Duodenal mucosa (tissue), 2 donors: Measurements from ENCODE around the gene REEP1.
"Not testable (repeated sequence)": the region's sequence is repeated elsewhere in the genome, so short reads cannot be mapped to it uniquely, and the experiment has no call there.

ENCODE experiments used
- H3K27ac ChIP-seq: one replicate; pipeline ENCODE4 v1.7.0; 2013; ENCODE audit warnings: low read depth, low read length
- H3K27me3 ChIP-seq, 2 donors: one replicate each; pipeline ENCODE4 v1.7.0; 2013; ENCODE audit warnings: low read length in 2 of 2, control low read depth in 1 of 2; ENCODE audit not compliant: insufficient read depth in 2 of 2, control insufficient read depth in 1 of 2
- H3K36me3 ChIP-seq, 2 donors: one replicate each; pipeline ENCODE4 v1.7.0; 2013; ENCODE audit warnings: low read length in 2 of 2, control low read depth in 1 of 2; ENCODE audit not compliant: insufficient read depth in 2 of 2, control insufficient read depth in 1 of 2
- H3K4me1 ChIP-seq, 2 donors: one replicate each; pipeline ENCODE4 v1.7.0; 2013; ENCODE audit warnings: low read length in 2 of 2, control low read depth in 1 of 2; ENCODE audit not compliant: insufficient read depth in 2 of 2, control insufficient read depth in 1 of 2
- H3K4me3 ChIP-seq, 2 donors: one replicate each; pipeline ENCODE4 v1.7.0; 2013; ENCODE audit warnings: low read length in 2 of 2, low read depth in 1 of 2
- H3K9ac ChIP-seq, 2 donors: one replicate each; pipeline ENCODE4 v1.7.0; 2013; ENCODE audit warnings: low read length in 2 of 2, low read depth in 1 of 2
- H3K9me3 ChIP-seq, 2 donors: one replicate each; pipeline ENCODE4 v1.7.0; 2013; ENCODE audit warnings: low read length in 2 of 2, control low read depth in 1 of 2; ENCODE audit not compliant: control insufficient read depth in 1 of 2

REEP1 gene

DNA sequence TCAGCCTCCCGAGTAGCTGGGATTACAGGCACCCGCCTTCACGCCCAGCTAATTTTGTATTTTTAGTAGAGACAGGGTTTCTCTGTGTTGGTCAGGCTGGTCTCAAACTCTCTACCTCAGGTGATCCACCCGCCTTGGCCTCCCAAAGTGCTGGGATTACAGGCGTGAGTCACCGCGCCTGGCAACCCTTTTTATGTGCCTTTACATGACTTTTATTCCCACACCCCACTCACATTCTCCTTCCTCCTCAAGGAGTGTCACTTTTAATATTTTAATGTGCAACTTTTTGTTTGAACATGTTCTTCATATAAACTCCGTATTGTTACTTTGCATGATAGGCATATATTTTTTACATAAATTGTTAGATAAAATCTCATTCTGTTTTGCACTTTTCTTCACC is 108.9 kb downstream of the REEP1 start:
- H3K4me1 ChIP-seq, H3K27ac ChIP-seq, H3K36me3 ChIP-seq, H3K9me3 ChIP-seq, H3K9ac ChIP-seq, H3K4me3 ChIP-seq, H3K27me3 ChIP-seq: not testable (repeated sequence)

GRCh38 chr2:86227685-86228084 is 109.7 kb downstream of the REEP1 start:
- H3K27me3 ChIP-seq: no peaks in the 10 kb centered on the region
- no peak overlapping the region for H3K4me3 ChIP-seq
- no peaks in the 10 kb centered on the region for H3K9me3 ChIP-seq
- H3K4me1 ChIP-seq: peaks cover 0 to 6% of the 10 kb centered on the region in 2 donors
- no peaks in the 10 kb centered on the region for H3K36me3 ChIP-seq
- H3K27ac ChIP-seq: no peak overlapping the region
- H3K9ac ChIP-seq: no peak overlapping the region

DNA sequence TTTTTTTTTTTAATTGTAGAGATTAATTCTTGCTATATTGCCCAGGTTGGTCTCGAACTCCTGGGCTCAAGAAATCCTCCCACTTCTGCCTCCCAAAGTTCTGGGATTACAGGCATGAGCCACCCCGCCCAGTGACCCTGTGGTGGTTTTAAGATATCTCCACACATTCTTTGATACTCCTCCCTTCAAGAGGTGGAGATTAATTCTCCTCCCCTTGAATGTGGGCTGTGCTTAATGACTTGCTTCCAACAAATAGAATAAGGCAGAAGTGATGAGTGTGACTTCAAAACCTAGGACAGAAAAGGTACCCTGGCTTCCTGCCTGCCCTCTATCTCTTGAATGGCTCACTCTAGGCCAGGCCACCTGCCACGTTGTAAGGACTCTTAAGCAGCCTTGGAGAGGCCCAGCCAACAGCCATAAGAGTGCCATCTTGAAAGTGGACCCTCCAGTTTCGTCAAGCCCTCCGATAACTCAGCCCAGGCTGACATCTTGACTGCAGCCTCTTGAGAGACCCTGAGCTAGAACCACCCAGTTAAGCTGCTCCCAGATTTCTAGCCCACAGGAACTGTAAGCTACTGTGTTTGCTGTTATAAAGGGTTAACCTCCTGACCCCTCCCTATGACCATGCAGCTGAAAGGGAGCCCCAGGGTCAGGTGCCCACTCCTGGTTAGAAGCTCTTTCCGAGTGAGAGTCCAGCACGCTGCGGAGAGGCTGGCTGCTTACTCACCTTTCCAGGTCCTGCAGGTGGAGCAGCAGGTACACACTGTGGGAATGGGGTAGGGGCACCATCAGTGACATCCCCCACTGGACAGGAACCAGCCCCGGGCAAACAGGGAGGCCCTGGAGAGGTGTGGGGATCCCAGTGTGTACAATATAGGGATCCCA is 110.5 kb downstream of the REEP1 start:
- no peaks in the 10 kb centered on the region for H3K27me3 ChIP-seq
- no peak overlapping the region for H3K27ac ChIP-seq
- H3K4me1 ChIP-seq: peaks cover 0 to 9% of the 10 kb centered on the region in 2 donors
- no peaks in the 10 kb centered on the region for H3K36me3 ChIP-seq
- H3K4me3 ChIP-seq: no peak overlapping the region
- no peaks in the 10 kb centered on the region for H3K9me3 ChIP-seq
- H3K9ac ChIP-seq: no peak overlapping the region

DNA sequence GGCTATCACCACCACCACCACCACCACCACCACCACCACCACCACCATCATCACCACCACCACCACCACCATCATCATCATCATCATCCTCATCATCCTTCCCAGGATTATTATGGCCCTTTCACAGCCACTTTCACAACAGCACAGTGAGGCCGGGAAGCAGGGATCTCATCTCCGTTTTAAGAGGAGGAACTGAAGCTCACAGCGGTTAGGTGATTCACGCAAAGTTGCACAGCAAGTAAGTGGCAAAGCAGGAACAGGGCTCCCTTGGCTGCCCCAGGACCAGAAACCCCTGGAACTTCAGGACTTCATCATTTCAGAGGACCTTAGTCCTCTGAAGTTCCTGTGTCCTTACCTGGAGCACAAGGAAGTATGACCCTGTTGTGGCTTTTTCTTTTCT is 111.4 kb downstream of the REEP1 start:
- H3K9ac ChIP-seq: no peak overlapping the region
- no peak overlapping the region for H3K27ac ChIP-seq
- H3K4me3 ChIP-seq: no peak overlapping the region
- H3K27me3 ChIP-seq: no peaks in the 10 kb centered on the region
- H3K4me1 ChIP-seq: peaks cover 0 to 9% of the 10 kb centered on the region in 2 donors
- no peaks in the 10 kb centered on the region for H3K9me3 ChIP-seq
- H3K36me3 ChIP-seq: no peaks in the 10 kb centered on the region

DNA sequence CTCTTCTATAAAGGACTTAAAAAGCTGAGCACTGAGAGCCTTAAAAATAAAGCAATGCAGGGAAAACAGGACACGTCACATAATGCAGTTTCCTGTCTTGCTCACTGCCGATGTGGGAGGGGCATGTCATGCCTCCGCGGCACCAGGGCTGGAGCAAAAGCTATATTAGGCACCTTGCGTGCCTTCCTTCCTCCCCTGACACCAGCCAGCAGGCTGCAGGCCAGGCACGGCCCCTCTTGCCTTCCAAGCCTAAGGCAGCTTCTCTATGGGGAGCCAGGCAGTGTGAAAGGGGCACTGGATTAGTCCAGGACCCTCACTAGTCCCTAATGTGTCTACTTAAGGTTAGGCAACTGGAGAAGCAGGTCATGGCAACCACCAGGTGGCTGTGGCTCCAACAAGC is 111.8 kb downstream of the REEP1 start:
- Histone ChIP-seq H3K9ac (no peak overlapping the region), H3K27me3 (no peaks in the 10 kb centered on the region), H3K27ac (no peak overlapping the region), H3K9me3 (no peaks in the 10 kb centered on the region), H3K36me3 (no peaks in the 10 kb centered on the region), H3K4me1 (peaks cover 0 to 9% of the 10 kb centered on the region in 2 donors), H3K4me3 (no peak overlapping the region)

DNA sequence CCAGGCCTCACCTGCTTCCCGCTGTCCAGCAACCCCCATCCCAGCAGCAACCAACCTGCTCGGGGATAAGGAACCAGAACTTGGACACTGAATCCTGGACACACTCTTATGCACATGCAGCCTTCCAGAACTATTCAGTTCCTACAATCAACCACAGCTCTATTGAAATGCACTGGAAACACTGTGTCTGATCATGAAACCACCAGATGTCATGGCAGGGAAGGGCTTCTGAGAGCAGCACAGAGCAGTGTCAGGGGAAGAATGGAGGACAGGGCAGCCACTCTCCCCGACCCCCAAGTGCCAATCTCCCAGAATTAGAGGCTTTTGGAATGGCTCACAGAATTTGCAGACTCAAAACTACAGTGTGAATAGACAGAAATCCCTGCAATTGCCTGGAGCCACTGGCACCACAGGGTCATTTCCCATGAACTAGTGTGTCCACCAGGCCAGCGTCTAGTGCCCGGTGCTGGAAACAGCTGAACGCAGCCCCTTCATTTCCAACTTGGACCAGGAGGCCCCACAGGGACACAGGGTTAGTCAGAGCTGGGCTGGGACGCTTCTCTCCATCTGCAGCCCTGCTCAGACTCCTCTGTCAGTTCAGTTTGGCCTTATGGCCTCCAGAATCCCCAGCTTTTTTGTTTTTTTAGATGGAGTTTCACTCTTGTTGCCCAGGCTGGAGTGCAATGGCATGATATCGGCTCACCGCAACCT is 112.6 kb downstream of the REEP1 start:
- H3K9me3 ChIP-seq: no peaks in the 10 kb centered on the region
- no peak overlapping the region for H3K27ac ChIP-seq
- no peak overlapping the region for H3K4me3 ChIP-seq
- no peaks in the 10 kb centered on the region for H3K27me3 ChIP-seq
- H3K9ac ChIP-seq: no peak overlapping the region
- H3K4me1 ChIP-seq: peaks cover 0 to 9% of the 10 kb centered on the region in 2 donors
- H3K36me3 ChIP-seq: no peaks in the 10 kb centered on the region

DNA sequence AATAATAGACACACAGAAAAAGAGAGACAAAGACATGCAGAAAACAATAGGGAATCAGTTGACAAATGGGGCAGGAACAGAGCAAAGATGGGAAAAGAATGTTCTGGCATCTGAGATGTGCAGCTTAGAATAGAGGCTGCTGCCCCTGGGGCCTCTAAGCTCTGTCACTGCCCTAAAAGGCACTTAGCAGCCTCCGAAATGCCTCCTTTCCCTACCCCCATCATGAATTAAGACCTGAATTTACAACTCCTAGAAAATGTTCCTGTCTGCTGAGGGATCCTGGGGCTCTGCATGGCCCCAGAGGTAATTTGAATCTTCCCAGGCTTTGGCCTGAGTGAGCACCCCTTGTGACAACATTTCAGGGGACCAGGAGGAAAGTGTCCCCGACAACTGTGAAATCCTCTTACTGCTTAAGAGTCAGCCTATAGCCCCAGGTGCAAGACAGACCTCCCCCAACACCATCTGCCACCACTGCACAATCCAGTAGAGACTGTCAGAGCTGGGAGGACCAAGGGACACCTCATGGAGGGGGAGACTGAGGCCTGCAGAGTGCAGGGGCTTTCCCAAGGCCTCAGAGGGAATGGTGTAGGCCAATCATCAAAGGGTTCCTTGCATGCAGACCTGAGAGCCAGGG is 113.4 kb downstream of the REEP1 start:
- no peaks in the 10 kb centered on the region for H3K36me3 ChIP-seq
- H3K9me3 ChIP-seq: no peaks in the 10 kb centered on the region
- no peak overlapping the region for H3K27ac ChIP-seq
- H3K9ac ChIP-seq: no peak overlapping the region
- H3K4me3 ChIP-seq: no peak overlapping the region
- H3K4me1 ChIP-seq: peaks cover 0 to 9% of the 10 kb centered on the region in 2 donors
- no peaks in the 10 kb centered on the region for H3K27me3 ChIP-seq

DNA sequence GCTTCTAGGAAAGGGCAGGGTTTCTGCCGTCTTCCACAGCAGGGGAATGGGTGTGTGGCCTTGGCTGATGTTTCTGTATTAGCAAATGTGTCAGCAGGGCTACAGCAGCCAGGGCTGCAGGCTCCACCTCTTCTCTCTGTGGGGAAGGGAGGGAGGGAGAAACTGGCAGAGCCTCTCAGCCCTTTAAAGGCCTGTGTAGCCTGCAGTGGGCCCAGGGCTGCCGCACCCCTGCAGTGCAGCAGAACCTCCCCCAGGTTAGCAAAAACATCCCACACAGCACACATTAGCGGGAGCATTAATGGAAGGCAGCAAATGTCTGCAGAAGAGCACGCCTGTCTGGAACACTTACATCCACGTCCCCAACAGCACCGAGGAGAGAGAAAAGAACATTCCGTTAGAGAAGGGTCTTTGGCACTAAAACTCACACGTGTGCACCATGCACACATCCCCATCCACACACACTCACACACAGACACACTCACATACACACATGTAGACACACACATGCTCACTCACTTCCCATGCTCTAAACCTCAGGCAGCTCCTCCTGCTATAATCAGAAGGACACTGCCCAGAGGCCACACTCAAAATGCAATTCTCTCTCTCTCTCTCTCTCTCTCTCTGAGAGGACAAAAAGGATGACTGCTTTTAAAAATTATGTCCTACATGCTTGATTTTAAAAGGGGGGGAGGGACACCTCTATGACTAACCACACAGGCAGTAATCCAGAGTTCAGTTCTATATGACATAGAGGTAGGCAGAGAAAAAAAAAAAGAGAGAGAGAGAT is 114.1 kb downstream of the REEP1 start:
- Histone ChIP-seq H3K9ac (no peak overlapping the region), H3K4me1 (peaks cover 0 to 9% of the 10 kb centered on the region in 2 donors), H3K4me3 (no peak overlapping the region), H3K9me3 (no peaks in the 10 kb centered on the region), H3K36me3 (no peaks in the 10 kb centered on the region), H3K27me3 (no peaks in the 10 kb centered on the region), H3K27ac (no peak overlapping the region)

DNA sequence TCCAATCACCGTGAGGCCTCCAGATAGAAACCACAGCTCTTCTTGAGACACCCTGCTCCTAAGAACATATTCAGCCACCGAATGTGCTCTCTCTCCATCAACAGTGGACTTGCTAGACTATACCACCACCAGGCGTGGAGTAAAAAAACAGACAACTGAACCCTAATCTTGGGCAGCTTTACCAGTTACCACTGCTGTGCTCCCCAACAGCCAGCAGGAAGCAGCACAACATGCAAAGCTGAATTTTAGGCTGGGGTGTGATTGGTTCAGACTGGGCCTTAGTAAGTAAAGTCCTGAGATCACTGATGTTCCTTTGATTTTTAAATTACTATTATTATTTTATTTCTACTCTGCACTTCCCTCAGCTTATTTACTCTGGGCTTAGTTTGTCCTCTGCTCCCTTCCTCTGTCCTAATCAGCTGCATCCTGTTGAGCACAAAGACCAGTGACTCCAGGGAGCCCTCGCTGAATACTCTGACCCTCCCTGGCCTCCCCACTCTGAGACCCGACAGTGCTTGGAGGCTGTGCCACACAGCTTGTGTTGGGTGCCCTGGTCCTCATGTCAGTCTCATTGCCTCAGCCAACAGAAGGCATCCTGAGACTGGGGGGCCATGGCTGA is 116.3 kb downstream of the REEP1 start:
- H3K27ac ChIP-seq: no peak overlapping the region
- H3K9ac ChIP-seq: no peak overlapping the region
- peaks cover 0 to 9% of the 10 kb centered on the region in 2 donors for H3K4me1 ChIP-seq
- H3K36me3 ChIP-seq: no peaks in the 10 kb centered on the region
- no peak overlapping the region for H3K4me3 ChIP-seq
- H3K9me3 ChIP-seq: no peaks in the 10 kb centered on the region
- no peaks in the 10 kb centered on the region for H3K27me3 ChIP-seq
